ENCODE results near the gene OR2V2. TPM values are rescaled to one million over a fixed set of nuclear protein-coding genes. Genes with fewer than 3 reads are reported as not detected.
A peak's percentile ranks its signal among the peaks of the same experiment; 100 is the strongest.

The OR2V2 gene
- total RNA-seq, 1 experiment from 2014 or later: not detected

DNA sequence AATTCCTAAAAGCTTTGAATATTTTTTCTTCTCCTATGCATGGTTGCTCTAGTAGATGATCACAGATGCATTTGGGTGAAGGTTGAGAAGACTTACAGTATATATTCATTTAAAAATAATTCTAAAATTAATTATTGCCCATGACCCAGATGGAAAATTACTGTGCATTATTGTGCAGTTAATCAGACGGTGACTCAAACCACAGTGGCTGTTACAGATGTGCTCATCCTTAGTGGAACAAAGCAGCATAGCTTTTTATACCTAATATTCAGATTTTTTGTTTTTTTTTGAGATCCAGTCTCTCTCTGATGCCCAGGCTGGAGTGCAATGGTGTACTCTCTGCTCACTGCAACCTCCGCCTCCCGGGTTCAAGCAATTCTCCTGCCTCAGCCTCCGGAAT is 27.1 kb upstream of the OR2V2 start:
- CTCF ChIA-PET: no interaction called here
- Histone ChIP-seq H2AFZ (ENCODE audit: low read length) (0 out of 2 replicates have a peak overlapping the region, but pooled peaks have one; percentile 26), H3K4me3 (ENCODE audit: low read length) (peak overlapping the region; percentile 33; the same call in 1 of the 2 replicates), H4K20me1 (ENCODE audit: low read length) (no peaks in the 10 kb centered on the region), H3K27me3 (ENCODE audit: low read length) (no peaks in the 10 kb centered on the region), H3K9me3 (ENCODE audit: low read length) (no peaks in the 10 kb centered on the region), H3F3A (ENCODE audit: low read length, unreplicated experiment) (peaks cover 6% of the 10 kb centered on the region), H3K4me1 (ENCODE audit: insufficient read depth, low read length) (peaks cover 41% of the 10 kb centered on the region), H3K9ac (ENCODE audit: low read length) (no peak overlapping the region), H3K9me2 (replicated peaks; ENCODE audit: low read length) (no peaks in the 10 kb centered on the region), H3K36me3 (ENCODE audit: low read depth, low read length) (no peaks in the 10 kb centered on the region), H3K27ac (ENCODE audit: low read length) (peak overlapping the region; percentile 76), H3K4me2 (ENCODE audit: low read length) (peak overlapping the region; percentile 66), H3K79me2 (ENCODE audit: low read length) (no peaks in the 10 kb centered on the region)
- intact Hi-C loops (cut with micrococcal nuclease): loop anchor here (1.0 kb wide), 1 partner anchor 32 kb away; no protein-coding TSS in a partner anchor
- POLR2A ChIA-PET (ENCODE audit: unreplicated experiment): no interaction called here
- TF ChIP-seq EZH2 (IDR thresholded peaks at IDR 0.05; ENCODE audit: low read length, unreplicated experiment) (no peak), EZH2phosphoT487 (IDR thresholded peaks at IDR 0.05; ENCODE audit: borderline replicate concordance, low read length) (no peak)
- TF ChIP-seq, protein P1, sequence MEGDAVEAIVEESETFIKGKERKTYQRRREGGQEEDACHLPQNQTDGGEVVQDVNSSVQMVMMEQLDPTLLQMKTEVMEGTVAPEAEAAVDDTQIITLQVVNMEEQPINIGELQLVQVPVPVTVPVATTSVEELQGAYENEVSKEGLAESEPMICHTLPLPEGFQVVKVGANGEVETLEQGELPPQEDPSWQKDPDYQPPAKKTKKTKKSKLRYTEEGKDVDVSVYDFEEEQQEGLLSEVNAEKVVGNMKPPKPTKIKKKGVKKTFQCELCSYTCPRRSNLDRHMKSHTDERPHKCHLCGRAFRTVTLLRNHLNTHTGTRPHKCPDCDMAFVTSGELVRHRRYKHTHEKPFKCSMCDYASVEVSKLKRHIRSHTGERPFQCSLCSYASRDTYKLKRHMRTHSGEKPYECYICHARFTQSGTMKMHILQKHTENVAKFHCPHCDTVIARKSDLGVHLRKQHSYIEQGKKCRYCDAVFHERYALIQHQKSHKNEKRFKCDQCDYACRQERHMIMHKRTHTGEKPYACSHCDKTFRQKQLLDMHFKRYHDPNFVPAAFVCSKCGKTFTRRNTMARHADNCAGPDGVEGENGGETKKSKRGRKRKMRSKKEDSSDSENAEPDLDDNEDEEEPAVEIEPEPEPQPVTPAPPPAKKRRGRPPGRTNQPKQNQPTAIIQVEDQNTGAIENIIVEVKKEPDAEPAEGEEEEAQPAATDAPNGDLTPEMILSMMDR (conservative IDR thresholded peaks at IDR 0.05; ENCODE audit: low read depth, low read length): no peak
- ATAC-seq (peak; percentile 76), DNase-seq (peak; percentile 80)
- no TSS peak for BruUV-seq (replicated peaks)

DNA sequence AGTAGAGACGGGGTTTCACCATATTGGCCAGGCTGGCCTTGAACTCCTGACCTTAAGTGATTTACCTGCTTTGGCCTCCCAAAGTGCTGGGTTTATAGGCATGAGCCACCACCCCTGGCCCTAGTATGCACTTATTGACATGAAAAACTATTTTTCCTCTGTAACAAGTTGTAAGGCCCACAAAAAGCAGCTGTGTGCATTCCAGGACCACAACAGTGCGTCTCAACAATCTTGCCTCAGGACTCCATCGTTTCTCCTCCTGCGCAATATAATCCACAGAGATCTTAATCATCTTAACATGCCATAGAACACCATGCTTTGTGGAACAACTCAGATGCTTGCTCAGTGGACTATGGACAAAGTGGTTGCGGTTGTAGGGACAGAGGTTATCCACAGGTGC is 26.6 kb upstream of the OR2V2 start:
- Histone ChIP-seq H4K20me1 (ENCODE audit: low read length) (no peaks in the 10 kb centered on the region), H3K9me3 (ENCODE audit: low read length) (no peaks in the 10 kb centered on the region), H3K4me2 (ENCODE audit: low read length) (peak overlapping the region; percentile 66), H3K4me1 (ENCODE audit: insufficient read depth, low read length) (peaks cover 37% of the 10 kb centered on the region), H3K27ac (ENCODE audit: low read length) (peak overlapping the region; percentile 76), H3K27me3 (ENCODE audit: low read length) (no peaks in the 10 kb centered on the region), H3F3A (ENCODE audit: low read length, unreplicated experiment) (peaks cover 6% of the 10 kb centered on the region), H3K79me2 (ENCODE audit: low read length) (no peaks in the 10 kb centered on the region), H3K9me2 (replicated peaks; ENCODE audit: low read length) (no peaks in the 10 kb centered on the region), H3K36me3 (ENCODE audit: low read depth, low read length) (no peaks in the 10 kb centered on the region), H3K4me3 (ENCODE audit: low read length) (peak overlapping the region; percentile 33), H3K9ac (ENCODE audit: low read length) (no peak overlapping the region), H2AFZ (ENCODE audit: low read length) (0 out of 2 replicates have a peak overlapping the region, but pooled peaks have one; percentile 26)
- BruUV-seq (replicated peaks): no TSS peak
- no peak for TF ChIP-seq EZH2 (IDR thresholded peaks at IDR 0.05; ENCODE audit: low read length, unreplicated experiment)
- TF ChIP-seq EZH2phosphoT487 (IDR thresholded peaks at IDR 0.05; ENCODE audit: borderline replicate concordance, low read length): no peak
- TF ChIP-seq, protein P1 (conservative IDR thresholded peaks at IDR 0.05; ENCODE audit: low read depth, low read length): no peak
- DNase-seq (peak; percentile 65), ATAC-seq (peak; percentile 54)
- intact Hi-C loops (cut with micrococcal nuclease): loop anchor here (1.0 kb wide), 1 partner anchor 32 kb away; no protein-coding TSS in a partner anchor
- ChIA-PET CTCF (no interaction called here), POLR2A (ENCODE audit: unreplicated experiment) (no interaction called here)

DNA sequence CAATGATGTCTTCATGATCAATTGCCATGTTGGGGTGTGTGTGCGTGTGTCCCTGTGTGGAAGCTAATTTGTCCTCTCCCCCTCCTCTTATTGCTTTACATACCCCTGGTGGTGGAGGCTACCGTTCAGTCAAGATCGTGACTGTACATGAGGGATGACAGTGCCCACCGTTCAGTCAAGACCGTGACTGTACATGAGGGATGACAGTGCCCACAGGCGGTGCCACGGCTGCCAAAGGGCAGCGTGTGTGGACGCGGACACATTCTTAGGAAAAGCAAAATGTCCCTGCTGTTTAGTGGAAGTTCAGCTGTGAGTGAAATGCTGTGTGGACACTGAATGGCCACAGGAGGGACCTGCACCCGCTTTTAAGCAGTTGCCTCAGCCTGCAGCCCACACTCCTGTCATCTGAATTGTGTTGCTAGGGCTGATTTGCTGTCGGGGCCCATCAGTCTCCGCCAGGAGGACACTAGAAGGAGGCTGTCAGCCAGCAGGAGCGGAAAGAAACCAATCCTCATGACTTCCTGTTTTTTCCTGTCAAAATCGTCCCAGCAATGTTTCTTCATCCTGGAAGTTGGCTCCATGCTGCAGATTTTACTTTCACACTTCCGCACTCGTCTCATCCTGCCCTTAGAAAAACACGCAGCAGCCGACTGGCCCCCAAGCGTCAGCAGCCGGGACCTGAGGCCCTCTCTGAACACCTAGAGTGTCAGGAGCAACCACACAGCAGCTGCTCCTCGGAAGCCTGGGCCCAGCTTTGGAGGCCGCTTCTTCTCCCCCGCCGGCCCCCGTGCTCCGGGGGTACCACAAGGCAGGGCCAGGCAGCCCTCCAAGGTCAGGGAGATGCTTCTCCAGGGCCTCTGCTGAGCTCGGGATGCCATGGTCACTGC is 25.5 kb upstream of the OR2V2 start:
- no peaks in the 10 kb centered on the region for H3K9me3 ChIP-seq (ENCODE audit: low read length)
- H3K4me2 ChIP-seq (ENCODE audit: low read length): no peak overlapping the region
- no peak overlapping the region for H2AFZ ChIP-seq (ENCODE audit: low read length)
- DNase-seq (no peak), ATAC-seq (no peak)
- CTCF ChIA-PET: no interaction called here
- no peak overlapping the region for H3K27ac ChIP-seq (ENCODE audit: low read length)
- BruUV-seq (replicated peaks): no TSS peak
- no peak overlapping the region for H3K9ac ChIP-seq (ENCODE audit: low read length)
- POLR2A ChIA-PET (ENCODE audit: unreplicated experiment): no interaction called here
- H3K36me3 ChIP-seq (ENCODE audit: low read depth, low read length): no peaks in the 10 kb centered on the region
- H3K4me1 ChIP-seq (ENCODE audit: insufficient read depth, low read length): peaks cover 28% of the 10 kb centered on the region
- TF ChIP-seq EZH2 (IDR thresholded peaks at IDR 0.05; ENCODE audit: low read length, unreplicated experiment): no peak
- TF ChIP-seq, protein P1 (conservative IDR thresholded peaks at IDR 0.05; ENCODE audit: low read depth, low read length): no peak
- no peak for TF ChIP-seq EZH2phosphoT487 (IDR thresholded peaks at IDR 0.05; ENCODE audit: borderline replicate concordance, low read length)
- no peaks in the 10 kb centered on the region for H3K79me2 ChIP-seq (ENCODE audit: low read length)
- H3K27me3 ChIP-seq (ENCODE audit: low read length): no peaks in the 10 kb centered on the region
- intact Hi-C loops (cut with micrococcal nuclease): no loop called here
- peaks cover 6% of the 10 kb centered on the region for H3F3A ChIP-seq (ENCODE audit: low read length, unreplicated experiment)
- H4K20me1 ChIP-seq (ENCODE audit: low read length): no peaks in the 10 kb centered on the region
- no peak overlapping the region for H3K4me3 ChIP-seq (ENCODE audit: low read length)
- H3K9me2 ChIP-seq (replicated peaks; ENCODE audit: low read length): no peaks in the 10 kb centered on the region
